B cell (primary cell): ENCODE data around the gene TRAF4.
"Not testable (repeated sequence)": the region's sequence is repeated elsewhere in the genome, so short reads cannot be mapped to it uniquely, and the experiment has no call there.

Experiments
- CTCF ChIP-seq: fragments of 200-600 bp; IDR thresholded peaks from one replicate; pipeline ENCODE4 v1.8.0; 2022; ENCODE audit warnings: antibody characterized with exemption, mild to moderate bottlenecking
- EZH2 ChIP-seq: IDR thresholded peaks from 2 replicates; pipeline ENCODE4 v1.6.1; 2012; ENCODE audit warnings: borderline replicate concordance, low read depth, mild to moderate bottlenecking, moderate library complexity, low read length; ENCODE audit not compliant: insufficient read depth, poor library complexity, severe bottlenecking

- not testable (repeated sequence) for TF ChIP-seq CTCF, EZH2
Measured at GRCh38 chr17:28720997-28721329, 22.8 kb upstream of the TRAF4 start.
